Measurements from ENCODE around the gene TMC1. TPM values are rescaled to one million over a fixed set of nuclear protein-coding genes. Genes with fewer than 3 reads are reported as not detected.
A peak's percentile ranks its signal among the peaks of the same experiment; 100 is the strongest.

Gene TMC1
- total and polyA plus RNA-seq, 2 of the 13 experiments (the other 11 are each of a cell fraction or from before 2014, with no cell fraction given), result 0.02 to 0.03 TPM

DNA sequence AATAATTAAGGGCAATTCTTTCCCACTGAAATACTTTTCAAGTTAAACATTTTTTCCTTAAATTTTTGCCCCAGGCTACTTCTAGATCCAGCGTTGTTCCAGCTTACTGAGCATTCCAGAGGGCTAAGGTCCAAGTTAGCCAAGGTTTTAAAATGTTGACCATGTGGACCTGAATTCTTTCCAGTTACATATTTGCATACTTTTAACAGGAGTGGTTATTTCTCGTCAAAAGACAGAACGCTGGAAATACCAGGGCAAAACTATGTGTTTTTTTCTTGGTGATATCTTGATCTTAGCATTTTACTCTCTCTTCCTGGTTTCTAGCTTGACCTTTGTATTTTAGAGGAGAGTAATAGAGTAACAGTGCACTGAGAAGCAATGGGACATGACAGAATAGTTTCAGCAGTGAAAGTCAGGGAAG, 32.8 kb downstream of the TMC1 start (continued):
- TF ChIP-seq, protein P1, sequence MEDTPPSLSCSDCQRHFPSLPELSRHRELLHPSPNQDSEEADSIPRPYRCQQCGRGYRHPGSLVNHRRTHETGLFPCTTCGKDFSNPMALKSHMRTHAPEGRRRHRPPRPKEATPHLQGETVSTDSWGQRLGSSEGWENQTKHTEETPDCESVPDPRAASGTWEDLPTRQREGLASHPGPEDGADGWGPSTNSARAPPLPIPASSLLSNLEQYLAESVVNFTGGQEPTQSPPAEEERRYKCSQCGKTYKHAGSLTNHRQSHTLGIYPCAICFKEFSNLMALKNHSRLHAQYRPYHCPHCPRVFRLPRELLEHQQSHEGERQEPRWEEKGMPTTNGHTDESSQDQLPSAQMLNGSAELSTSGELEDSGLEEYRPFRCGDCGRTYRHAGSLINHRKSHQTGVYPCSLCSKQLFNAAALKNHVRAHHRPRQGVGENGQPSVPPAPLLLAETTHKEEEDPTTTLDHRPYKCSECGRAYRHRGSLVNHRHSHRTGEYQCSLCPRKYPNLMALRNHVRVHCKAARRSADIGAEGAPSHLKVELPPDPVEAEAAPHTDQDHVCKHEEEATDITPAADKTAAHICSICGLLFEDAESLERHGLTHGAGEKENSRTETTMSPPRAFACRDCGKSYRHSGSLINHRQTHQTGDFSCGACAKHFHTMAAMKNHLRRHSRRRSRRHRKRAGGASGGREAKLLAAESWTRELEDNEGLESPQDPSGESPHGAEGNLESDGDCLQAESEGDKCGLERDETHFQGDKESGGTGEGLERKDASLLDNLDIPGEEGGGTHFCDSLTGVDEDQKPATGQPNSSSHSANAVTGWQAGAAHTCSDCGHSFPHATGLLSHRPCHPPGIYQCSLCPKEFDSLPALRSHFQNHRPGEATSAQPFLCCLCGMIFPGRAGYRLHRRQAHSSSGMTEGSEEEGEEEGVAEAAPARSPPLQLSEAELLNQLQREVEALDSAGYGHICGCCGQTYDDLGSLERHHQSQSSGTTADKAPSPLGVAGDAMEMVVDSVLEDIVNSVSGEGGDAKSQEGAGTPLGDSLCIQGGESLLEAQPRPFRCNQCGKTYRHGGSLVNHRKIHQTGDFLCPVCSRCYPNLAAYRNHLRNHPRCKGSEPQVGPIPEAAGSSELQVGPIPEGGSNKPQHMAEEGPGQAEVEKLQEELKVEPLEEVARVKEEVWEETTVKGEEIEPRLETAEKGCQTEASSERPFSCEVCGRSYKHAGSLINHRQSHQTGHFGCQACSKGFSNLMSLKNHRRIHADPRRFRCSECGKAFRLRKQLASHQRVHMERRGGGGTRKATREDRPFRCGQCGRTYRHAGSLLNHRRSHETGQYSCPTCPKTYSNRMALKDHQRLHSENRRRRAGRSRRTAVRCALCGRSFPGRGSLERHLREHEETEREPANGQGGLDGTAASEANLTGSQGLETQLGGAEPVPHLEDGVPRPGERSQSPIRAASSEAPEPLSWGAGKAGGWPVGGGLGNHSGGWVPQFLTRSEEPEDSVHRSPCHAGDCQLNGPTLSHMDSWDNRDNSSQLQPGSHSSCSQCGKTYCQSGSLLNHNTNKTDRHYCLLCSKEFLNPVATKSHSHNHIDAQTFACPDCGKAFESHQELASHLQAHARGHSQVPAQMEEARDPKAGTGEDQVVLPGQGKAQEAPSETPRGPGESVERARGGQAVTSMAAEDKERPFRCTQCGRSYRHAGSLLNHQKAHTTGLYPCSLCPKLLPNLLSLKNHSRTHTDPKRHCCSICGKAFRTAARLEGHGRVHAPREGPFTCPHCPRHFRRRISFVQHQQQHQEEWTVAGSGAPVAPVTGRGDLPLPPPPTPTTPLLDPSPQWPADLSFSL (CRISPR knock-in tag; IDR thresholded peaks at IDR 0.05), result no peak
- TF ChIP-seq, protein P2, sequence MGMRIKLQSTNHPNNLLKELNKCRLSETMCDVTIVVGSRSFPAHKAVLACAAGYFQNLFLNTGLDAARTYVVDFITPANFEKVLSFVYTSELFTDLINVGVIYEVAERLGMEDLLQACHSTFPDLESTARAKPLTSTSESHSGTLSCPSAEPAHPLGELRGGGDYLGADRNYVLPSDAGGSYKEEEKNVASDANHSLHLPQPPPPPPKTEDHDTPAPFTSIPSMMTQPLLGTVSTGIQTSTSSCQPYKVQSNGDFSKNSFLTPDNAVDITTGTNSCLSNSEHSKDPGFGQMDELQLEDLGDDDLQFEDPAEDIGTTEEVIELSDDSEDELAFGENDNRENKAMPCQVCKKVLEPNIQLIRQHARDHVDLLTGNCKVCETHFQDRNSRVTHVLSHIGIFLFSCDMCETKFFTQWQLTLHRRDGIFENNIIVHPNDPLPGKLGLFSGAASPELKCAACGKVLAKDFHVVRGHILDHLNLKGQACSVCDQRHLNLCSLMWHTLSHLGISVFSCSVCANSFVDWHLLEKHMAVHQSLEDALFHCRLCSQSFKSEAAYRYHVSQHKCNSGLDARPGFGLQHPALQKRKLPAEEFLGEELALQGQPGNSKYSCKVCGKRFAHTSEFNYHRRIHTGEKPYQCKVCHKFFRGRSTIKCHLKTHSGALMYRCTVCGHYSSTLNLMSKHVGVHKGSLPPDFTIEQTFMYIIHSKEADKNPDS (CRISPR knock-in tag; IDR thresholded peaks at IDR 0.05), result 0 out of 2 replicates have a peak, but pooled peaks have one; percentile 35
- TF ChIP-seq ZNF3 (CRISPR knock-in tag; IDR thresholded peaks at IDR 0.05) (no peak), ZSCAN20 (CRISPR knock-in tag; IDR thresholded peaks at IDR 0.05; ENCODE audit: borderline replicate concordance) (no peak), MTA1 (CRISPR knock-in tag; IDR thresholded peaks at IDR 0.05; ENCODE audit: borderline replicate concordance) (no peak), ZNF781 (CRISPR knock-in tag; IDR thresholded peaks at IDR 0.05; ENCODE audit: borderline replicate concordance, not compliant biosample characterization) (no peak), ZNF570 (CRISPR knock-in tag; IDR thresholded peaks at IDR 0.05; ENCODE audit: borderline replicate concordance) (no peak), ZNF737 (CRISPR knock-in tag; IDR thresholded peaks at IDR 0.05; ENCODE audit: borderline replicate concordance) (no peak), NCOR1 (IDR thresholded peaks at IDR 0.05; ENCODE audit: borderline replicate concordance, low read length) (no peak)
- TF ChIP-seq, protein P3, sequence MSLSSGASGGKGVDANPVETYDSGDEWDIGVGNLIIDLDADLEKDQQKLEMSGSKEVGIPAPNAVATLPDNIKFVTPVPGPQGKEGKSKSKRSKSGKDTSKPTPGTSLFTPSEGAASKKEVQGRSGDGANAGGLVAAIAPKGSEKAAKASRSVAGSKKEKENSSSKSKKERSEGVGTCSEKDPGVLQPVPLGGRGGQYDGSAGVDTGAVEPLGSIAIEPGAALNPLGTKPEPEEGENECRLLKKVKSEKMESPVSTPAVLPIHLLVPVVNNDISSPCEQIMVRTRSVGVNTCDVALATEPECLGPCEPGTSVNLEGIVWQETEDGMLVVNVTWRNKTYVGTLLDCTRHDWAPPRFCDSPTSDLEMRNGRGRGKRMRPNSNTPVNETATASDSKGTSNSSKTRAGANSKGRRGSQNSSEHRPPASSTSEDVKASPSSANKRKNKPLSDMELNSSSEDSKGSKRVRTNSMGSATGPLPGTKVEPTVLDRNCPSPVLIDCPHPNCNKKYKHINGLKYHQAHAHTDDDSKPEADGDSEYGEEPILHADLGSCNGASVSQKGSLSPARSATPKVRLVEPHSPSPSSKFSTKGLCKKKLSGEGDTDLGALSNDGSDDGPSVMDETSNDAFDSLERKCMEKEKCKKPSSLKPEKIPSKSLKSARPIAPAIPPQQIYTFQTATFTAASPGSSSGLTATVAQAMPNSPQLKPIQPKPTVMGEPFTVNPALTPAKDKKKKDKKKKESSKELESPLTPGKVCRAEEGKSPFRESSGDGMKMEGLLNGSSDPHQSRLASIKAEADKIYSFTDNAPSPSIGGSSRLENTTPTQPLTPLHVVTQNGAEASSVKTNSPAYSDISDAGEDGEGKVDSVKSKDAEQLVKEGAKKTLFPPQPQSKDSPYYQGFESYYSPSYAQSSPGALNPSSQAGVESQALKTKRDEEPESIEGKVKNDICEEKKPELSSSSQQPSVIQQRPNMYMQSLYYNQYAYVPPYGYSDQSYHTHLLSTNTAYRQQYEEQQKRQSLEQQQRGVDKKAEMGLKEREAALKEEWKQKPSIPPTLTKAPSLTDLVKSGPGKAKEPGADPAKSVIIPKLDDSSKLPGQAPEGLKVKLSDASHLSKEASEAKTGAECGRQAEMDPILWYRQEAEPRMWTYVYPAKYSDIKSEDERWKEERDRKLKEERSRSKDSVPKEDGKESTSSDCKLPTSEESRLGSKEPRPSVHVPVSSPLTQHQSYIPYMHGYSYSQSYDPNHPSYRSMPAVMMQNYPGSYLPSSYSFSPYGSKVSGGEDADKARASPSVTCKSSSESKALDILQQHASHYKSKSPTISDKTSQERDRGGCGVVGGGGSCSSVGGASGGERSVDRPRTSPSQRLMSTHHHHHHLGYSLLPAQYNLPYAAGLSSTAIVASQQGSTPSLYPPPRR (CRISPR knock-in tag; IDR thresholded peaks at IDR 0.05; ENCODE audit: borderline replicate concordance), result no peak
- TF ChIP-seq, protein P4, sequence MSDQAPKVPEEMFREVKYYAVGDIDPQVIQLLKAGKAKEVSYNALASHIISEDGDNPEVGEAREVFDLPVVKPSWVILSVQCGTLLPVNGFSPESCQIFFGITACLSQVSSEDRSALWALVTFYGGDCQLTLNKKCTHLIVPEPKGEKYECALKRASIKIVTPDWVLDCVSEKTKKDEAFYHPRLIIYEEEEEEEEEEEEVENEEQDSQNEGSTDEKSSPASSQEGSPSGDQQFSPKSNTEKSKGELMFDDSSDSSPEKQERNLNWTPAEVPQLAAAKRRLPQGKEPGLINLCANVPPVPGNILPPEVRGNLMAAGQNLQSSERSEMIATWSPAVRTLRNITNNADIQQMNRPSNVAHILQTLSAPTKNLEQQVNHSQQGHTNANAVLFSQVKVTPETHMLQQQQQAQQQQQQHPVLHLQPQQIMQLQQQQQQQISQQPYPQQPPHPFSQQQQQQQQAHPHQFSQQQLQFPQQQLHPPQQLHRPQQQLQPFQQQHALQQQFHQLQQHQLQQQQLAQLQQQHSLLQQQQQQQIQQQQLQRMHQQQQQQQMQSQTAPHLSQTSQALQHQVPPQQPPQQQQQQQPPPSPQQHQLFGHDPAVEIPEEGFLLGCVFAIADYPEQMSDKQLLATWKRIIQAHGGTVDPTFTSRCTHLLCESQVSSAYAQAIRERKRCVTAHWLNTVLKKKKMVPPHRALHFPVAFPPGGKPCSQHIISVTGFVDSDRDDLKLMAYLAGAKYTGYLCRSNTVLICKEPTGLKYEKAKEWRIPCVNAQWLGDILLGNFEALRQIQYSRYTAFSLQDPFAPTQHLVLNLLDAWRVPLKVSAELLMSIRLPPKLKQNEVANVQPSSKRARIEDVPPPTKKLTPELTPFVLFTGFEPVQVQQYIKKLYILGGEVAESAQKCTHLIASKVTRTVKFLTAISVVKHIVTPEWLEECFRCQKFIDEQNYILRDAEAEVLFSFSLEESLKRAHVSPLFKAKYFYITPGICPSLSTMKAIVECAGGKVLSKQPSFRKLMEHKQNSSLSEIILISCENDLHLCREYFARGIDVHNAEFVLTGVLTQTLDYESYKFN (CRISPR knock-in tag; conservative IDR thresholded peaks at IDR 0.05), result peak; percentile 35; the same call in 1 of the 2 replicates

Data from HepG2 (cell line).